GM12892 (cell line): ENCODE results near the gene COPB1.

Source experiments
- POLR2A ChIP-seq: IDR thresholded peaks from 2 replicates; pipeline ENCODE4 v1.6.1; 2011; ENCODE audit warnings: low read depth, low read length, control low read depth
- POLR2AphosphoS5 ChIP-seq: IDR thresholded peaks from 2 replicates; pipeline ENCODE4 v1.6.1; 2011; ENCODE audit warnings: low read depth, low read length, control low read depth
- TAF1 ChIP-seq: IDR thresholded peaks from 2 replicates; pipeline ENCODE4 v1.6.1; 2011; ENCODE audit warnings: low read depth, mild to moderate bottlenecking, control low read depth, low read length, borderline replicate concordance

- no peak for TF ChIP-seq TAF1
- no peak for TF ChIP-seq POLR2AphosphoS5
- TF ChIP-seq POLR2A, result no peak
Observed at GRCh38 chr11:14538271-14538925, 38.8 kb upstream of the COPB1 start.
